ENCODE results near the gene RAPGEF6.

RAPGEF6 gene

DNA sequence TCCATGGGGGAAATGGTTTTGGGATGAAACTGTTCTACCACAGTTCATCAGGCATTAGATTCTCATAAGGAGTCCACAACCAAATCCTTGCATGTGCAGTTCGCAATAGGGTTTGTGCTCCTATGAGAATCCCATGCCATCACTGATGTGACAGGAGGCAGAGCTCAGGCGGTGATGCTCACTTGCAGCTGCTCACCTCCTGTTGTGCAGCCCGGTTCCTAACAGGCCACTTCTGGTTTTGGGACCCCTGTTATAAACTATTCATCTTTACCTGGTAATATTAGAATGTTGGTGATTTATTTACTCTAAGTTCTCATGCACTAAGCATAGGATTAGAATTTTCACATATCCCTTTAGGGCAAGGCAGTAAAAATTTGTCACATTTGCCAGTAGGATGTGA, 248.9 kb downstream of the RAPGEF6 start:
- TF ChIP-seq, protein P1, sequence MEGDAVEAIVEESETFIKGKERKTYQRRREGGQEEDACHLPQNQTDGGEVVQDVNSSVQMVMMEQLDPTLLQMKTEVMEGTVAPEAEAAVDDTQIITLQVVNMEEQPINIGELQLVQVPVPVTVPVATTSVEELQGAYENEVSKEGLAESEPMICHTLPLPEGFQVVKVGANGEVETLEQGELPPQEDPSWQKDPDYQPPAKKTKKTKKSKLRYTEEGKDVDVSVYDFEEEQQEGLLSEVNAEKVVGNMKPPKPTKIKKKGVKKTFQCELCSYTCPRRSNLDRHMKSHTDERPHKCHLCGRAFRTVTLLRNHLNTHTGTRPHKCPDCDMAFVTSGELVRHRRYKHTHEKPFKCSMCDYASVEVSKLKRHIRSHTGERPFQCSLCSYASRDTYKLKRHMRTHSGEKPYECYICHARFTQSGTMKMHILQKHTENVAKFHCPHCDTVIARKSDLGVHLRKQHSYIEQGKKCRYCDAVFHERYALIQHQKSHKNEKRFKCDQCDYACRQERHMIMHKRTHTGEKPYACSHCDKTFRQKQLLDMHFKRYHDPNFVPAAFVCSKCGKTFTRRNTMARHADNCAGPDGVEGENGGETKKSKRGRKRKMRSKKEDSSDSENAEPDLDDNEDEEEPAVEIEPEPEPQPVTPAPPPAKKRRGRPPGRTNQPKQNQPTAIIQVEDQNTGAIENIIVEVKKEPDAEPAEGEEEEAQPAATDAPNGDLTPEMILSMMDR (IDR thresholded peaks at IDR 0.05; ENCODE audit: insufficient read depth, low read length) = no peak
- TF ChIP-seq GABPA (IDR thresholded peaks at IDR 0.05; ENCODE audit: low read depth) (no peak), POLR2AphosphoS5 (IDR thresholded peaks at IDR 0.05; ENCODE audit: low read depth) (no peak), SPI1 (IDR thresholded peaks at IDR 0.05; ENCODE audit: borderline replicate concordance, low read depth) (no peak)
- TF ChIP-seq, protein P2, sequence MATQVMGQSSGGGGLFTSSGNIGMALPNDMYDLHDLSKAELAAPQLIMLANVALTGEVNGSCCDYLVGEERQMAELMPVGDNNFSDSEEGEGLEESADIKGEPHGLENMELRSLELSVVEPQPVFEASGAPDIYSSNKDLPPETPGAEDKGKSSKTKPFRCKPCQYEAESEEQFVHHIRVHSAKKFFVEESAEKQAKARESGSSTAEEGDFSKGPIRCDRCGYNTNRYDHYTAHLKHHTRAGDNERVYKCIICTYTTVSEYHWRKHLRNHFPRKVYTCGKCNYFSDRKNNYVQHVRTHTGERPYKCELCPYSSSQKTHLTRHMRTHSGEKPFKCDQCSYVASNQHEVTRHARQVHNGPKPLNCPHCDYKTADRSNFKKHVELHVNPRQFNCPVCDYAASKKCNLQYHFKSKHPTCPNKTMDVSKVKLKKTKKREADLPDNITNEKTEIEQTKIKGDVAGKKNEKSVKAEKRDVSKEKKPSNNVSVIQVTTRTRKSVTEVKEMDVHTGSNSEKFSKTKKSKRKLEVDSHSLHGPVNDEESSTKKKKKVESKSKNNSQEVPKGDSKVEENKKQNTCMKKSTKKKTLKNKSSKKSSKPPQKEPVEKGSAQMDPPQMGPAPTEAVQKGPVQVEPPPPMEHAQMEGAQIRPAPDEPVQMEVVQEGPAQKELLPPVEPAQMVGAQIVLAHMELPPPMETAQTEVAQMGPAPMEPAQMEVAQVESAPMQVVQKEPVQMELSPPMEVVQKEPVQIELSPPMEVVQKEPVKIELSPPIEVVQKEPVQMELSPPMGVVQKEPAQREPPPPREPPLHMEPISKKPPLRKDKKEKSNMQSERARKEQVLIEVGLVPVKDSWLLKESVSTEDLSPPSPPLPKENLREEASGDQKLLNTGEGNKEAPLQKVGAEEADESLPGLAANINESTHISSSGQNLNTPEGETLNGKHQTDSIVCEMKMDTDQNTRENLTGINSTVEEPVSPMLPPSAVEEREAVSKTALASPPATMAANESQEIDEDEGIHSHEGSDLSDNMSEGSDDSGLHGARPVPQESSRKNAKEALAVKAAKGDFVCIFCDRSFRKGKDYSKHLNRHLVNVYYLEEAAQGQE (IDR thresholded peaks at IDR 0.05; ENCODE audit: insufficient replicate concordance, low read depth) = no peak
- no peak for DNase-seq (ENCODE audit: low read depth in 1 of 2, low spot score in 1 of 2)
- Histone ChIP-seq H3K27ac (replicated peaks) (no peak overlapping the region), H3K27me3 (ENCODE audit: insufficient read depth, poor library complexity, severe bottlenecking) (no peaks in the 10 kb centered on the region), H3K4me3 (replicated peaks; ENCODE audit: insufficient read depth, low read length) (no peak overlapping the region)

DNA sequence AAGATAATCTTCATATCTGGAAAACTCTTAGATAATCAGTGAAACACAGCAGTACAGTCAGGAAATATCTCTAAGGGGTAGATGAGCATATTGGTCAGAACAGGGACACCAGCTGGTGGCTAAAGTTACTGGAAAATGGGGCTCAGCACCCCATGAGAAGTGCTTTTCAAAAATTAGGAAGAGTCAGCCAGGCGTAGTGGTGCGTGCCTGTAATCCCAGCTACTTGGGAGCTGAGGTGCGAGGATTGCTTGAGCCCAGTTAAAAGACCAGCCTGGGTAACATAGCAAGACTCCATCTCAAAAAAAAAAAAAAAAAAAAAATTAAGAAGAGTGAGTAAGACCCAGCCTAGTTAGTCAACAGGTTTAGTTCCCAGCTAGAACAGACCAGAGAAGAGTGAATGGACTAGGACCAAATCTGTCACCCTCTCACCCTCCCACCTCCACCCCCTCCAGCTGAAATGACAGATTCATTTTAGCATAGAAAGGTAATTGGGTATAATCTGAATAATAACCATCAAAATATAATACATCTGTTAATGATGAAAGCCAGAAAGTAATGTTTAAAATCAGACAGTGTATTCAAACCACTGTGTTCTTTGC, 250.3 kb downstream of the RAPGEF6 start:
- no peaks in the 10 kb centered on the region for H3K27me3 ChIP-seq (ENCODE audit: insufficient read depth, poor library complexity, severe bottlenecking)
- no peak for DNase-seq (ENCODE audit: low read depth in 1 of 2, low spot score in 1 of 2)
- TF ChIP-seq POLR2AphosphoS5 (IDR thresholded peaks at IDR 0.05; ENCODE audit: low read depth) (no peak), GABPA (IDR thresholded peaks at IDR 0.05; ENCODE audit: low read depth) (no peak), SPI1 (IDR thresholded peaks at IDR 0.05; ENCODE audit: borderline replicate concordance, low read depth) (no peak)
- TF ChIP-seq, protein P1 (IDR thresholded peaks at IDR 0.05; ENCODE audit: insufficient read depth, low read length) = no peak
- TF ChIP-seq, protein P2 (IDR thresholded peaks at IDR 0.05; ENCODE audit: insufficient replicate concordance, low read depth) = no peak
- no peak overlapping the region for H3K4me3 ChIP-seq (replicated peaks; ENCODE audit: insufficient read depth, low read length)
- H3K27ac ChIP-seq (replicated peaks) = no peak overlapping the region

DNA sequence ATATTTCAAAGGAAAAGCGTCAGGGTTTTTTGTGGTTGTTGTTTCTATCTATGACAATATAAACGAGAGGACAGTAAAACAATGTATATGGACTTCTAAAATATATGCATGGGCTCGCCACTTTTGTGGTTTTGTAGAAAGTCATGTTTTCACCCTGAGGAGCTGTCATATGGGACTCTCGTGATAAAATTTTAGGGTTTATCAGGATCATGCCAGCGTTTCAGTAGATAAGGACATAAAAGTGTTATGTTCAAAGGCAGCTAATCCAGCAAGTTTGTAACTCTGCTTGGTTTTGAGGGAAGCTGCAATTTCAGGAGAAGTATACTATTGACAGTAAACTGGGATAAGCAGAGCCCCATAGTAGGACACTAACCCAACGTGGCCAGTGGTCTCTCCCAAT, 250.9 kb downstream of the RAPGEF6 start:
- Histone ChIP-seq H3K27me3 (ENCODE audit: insufficient read depth, poor library complexity, severe bottlenecking) (no peaks in the 10 kb centered on the region), H3K4me3 (replicated peaks; ENCODE audit: insufficient read depth, low read length) (no peak overlapping the region), H3K27ac (replicated peaks) (no peak overlapping the region)
- DNase-seq (ENCODE audit: low read depth in 1 of 2, low spot score in 1 of 2) = no peak
- TF ChIP-seq, protein P1 (IDR thresholded peaks at IDR 0.05; ENCODE audit: insufficient read depth, low read length) = no peak
